Stimulated activated naive CD8-positive, alpha-beta T cell treated with anti-CD3 and anti-CD28 coated beads, Interleukin-15, amount 100 ng/mL, for 72 hours (primary cell): ENCODE measurements around the gene SLC6A18.
"Not testable (repeated sequence)": the region's sequence is repeated elsewhere in the genome, so short reads cannot be mapped to it uniquely, and the experiment has no call there.

Source experiments
- ATAC-seq: fragments of 150-1000 bp; cut with Tn5 transposase; 2 replicates; pipeline ENCODE4 v1.10.0; 2021; ENCODE audit warnings: mild to moderate bottlenecking, moderate library complexity
- DNase-seq, 2 donors: peaks; one replicate each; pipeline ENCODE4 v3.0.0; 2021 to 2022
- H3K27ac Mint-ChIP-seq, 2 donors: one replicate each; pipeline ENCODE4 v1.8.0; 2022; ENCODE audit warnings: mild to moderate bottlenecking in 2 of 2, mixed read lengths in 2 of 2, moderate library complexity in 2 of 2
- H3K27me3 Mint-ChIP-seq: one replicate; pipeline ENCODE4 v1.8.0; 2022; ENCODE audit warnings: mixed read lengths
- H3K4me1 Mint-ChIP-seq: one replicate; pipeline ENCODE4 v1.8.0; 2022; ENCODE audit warnings: mild to moderate bottlenecking, mixed read lengths
- H3K4me3 Mint-ChIP-seq, 2 donors: one replicate each; pipeline ENCODE4 v1.8.0; 2022; ENCODE audit warnings: mild to moderate bottlenecking in 2 of 2, mixed read lengths in 2 of 2, moderate library complexity in 1 of 2
- H3K9me3 Mint-ChIP-seq, 2 donors: one replicate each; pipeline ENCODE4 v1.8.0; 2022; ENCODE audit warnings: mixed read lengths in 2 of 2

Gene SLC6A18

GRCh38 chr5:1284336-1284970, 59.3 kb downstream of the SLC6A18 start:
- not testable (repeated sequence) for H3K27me3 Mint-ChIP-seq, H3K4me3 Mint-ChIP-seq
- H3K9me3 Mint-ChIP-seq: peaks cover 4 to 12% of the 10 kb centered on the region in 2 donors

GRCh38 chr5:1285141-1285540, 60.0 kb downstream of the SLC6A18 start:
- peaks cover 4 to 12% of the 10 kb centered on the region in 2 donors for H3K9me3 Mint-ChIP-seq
- DNase-seq: no peak

More at GRCh38 chr5:1284336-1284970, 59.3 kb downstream of the SLC6A18 start:
- H3K27ac Mint-ChIP-seq, ATAC-seq, DNase-seq, H3K4me1 Mint-ChIP-seq: not testable (repeated sequence)

GRCh38 chr5:1285883-1286291, 60.7 kb downstream of the SLC6A18 start:
- H3K27me3 Mint-ChIP-seq: no peaks in the 10 kb centered on the region
- H3K9me3 Mint-ChIP-seq: peaks cover 4 to 12% of the 10 kb centered on the region in 2 donors
- no peak overlapping the region for H3K4me3 Mint-ChIP-seq
- no peaks in the 10 kb centered on the region for H3K4me1 Mint-ChIP-seq
- DNase-seq (peak in 1 of 2 donors; percentile 6), ATAC-seq (no peak)
- no peak overlapping the region for H3K27ac Mint-ChIP-seq

More at GRCh38 chr5:1285141-1285540, 60.0 kb downstream of the SLC6A18 start:
- Mint-ChIP-seq H3K27ac (no peak overlapping the region), H3K4me1 (no peaks in the 10 kb centered on the region), H3K27me3 (no peaks in the 10 kb centered on the region), H3K4me3 (no peak overlapping the region)
- no peak for ATAC-seq

GRCh38 chr5:1288439-1289335, 63.5 kb downstream of the SLC6A18 start:
- ATAC-seq (no peak), DNase-seq (peak in 1 of 2 donors; percentile 7)
- Mint-ChIP-seq H3K4me3 (no peak overlapping the region), H3K9me3 (peaks cover 4 to 12% of the 10 kb centered on the region in 2 donors), H3K27me3 (peaks cover 24% of the 10 kb centered on the region), H3K27ac (no peak overlapping the region), H3K4me1 (peaks cover 17% of the 10 kb centered on the region)

- Mint-ChIP-seq H3K9me3 (peaks cover 4 to 12% of the 10 kb centered on the region in 2 donors), H3K27me3 (peaks cover 24% of the 10 kb centered on the region), H3K4me1 (peaks cover 23% of the 10 kb centered on the region)
- not testable (repeated sequence) for ATAC-seq, H3K4me3 Mint-ChIP-seq, H3K27ac Mint-ChIP-seq
- DNase-seq: peak in 1 of 2 donors; percentile 7
These were observed 64.4 kb downstream of the SLC6A18 start for GRCh38 chr5:1289559-1289958.

- DNase-seq: peak in 1 of 2 donors; percentile 3
- H3K4me3 Mint-ChIP-seq, H3K27ac Mint-ChIP-seq, ATAC-seq: not testable (repeated sequence)
- Mint-ChIP-seq H3K27me3 (peaks cover 24% of the 10 kb centered on the region), H3K9me3 (peaks cover 4 to 12% of the 10 kb centered on the region in 2 donors), H3K4me1 (peaks cover 24% of the 10 kb centered on the region)
These were observed 65.8 kb downstream of the SLC6A18 start for GRCh38 chr5:1290956-1291355.

- DNase-seq (peak in 1 of 2 donors; percentile 6), ATAC-seq (no peak)
- Mint-ChIP-seq H3K27ac (no peak overlapping the region), H3K4me1 (peaks cover 24% of the 10 kb centered on the region), H3K27me3 (peaks cover 24% of the 10 kb centered on the region), H3K4me3 (no peak overlapping the region), H3K9me3 (peaks cover 4 to 12% of the 10 kb centered on the region in 2 donors)
These were observed 66.5 kb downstream of the SLC6A18 start for GRCh38 chr5:1291611-1292080.

- Mint-ChIP-seq H3K27ac (no peak overlapping the region), H3K9me3 (peaks cover 4 to 12% of the 10 kb centered on the region in 2 donors), H3K27me3 (peaks cover 24% of the 10 kb centered on the region), H3K4me1 (peaks cover 24% of the 10 kb centered on the region), H3K4me3 (no peak overlapping the region)
- ATAC-seq: no peak
- DNase-seq: no peak
These were observed 67.0 kb downstream of the SLC6A18 start for GRCh38 chr5:1292139-1292538.

- peak overlapping the region in 1 of 2 donors; percentile 4 for H3K4me3 Mint-ChIP-seq
- peak in 1 of 2 donors; percentile 5 for DNase-seq
- H3K4me1 Mint-ChIP-seq: peaks cover 24% of the 10 kb centered on the region
- no peak for ATAC-seq
- peaks cover 24% of the 10 kb centered on the region for H3K27me3 Mint-ChIP-seq
- peaks cover 4 to 10% of the 10 kb centered on the region in 2 donors for H3K9me3 Mint-ChIP-seq
- no peak overlapping the region for H3K27ac Mint-ChIP-seq
These were observed 67.8 kb downstream of the SLC6A18 start for GRCh38 chr5:1292846-1293415.

- Mint-ChIP-seq H3K9me3 (peaks cover 0 to 3% of the 10 kb centered on the region in 2 donors), H3K27me3 (peaks cover 24% of the 10 kb centered on the region), H3K4me3 (peak overlapping the region; percentile 64 to 70), H3K4me1 (peaks cover 24% of the 10 kb centered on the region), H3K27ac (no peak overlapping the region)
- ATAC-seq (peak; percentile 19), DNase-seq (peak in 1 of 2 donors; percentile 7)
These were observed 68.4 kb downstream of the SLC6A18 start for GRCh38 chr5:1293416-1294205.

GRCh38 chr5:1294206-1294834, 69.1 kb downstream of the SLC6A18 start:
- Mint-ChIP-seq H3K9me3 (no peaks in the 10 kb centered on the region), H3K27ac (no peak overlapping the region), H3K4me1 (peaks cover 24% of the 10 kb centered on the region), H3K4me3 (peak overlapping the region in 1 of 2 donors; percentile 57), H3K27me3 (peaks cover 24% of the 10 kb centered on the region)
- DNase-seq: peak in 1 of 2 donors; percentile 26
- ATAC-seq: peak; percentile 56

GRCh38 chr5:1294835-1295649, 69.9 kb downstream of the SLC6A18 start, which contains the start of gene TERT:
Gene TERT (minus strand): TSS chr5:1295068. CDS start chr5:1294989, 79 bp downstream.
- H3K4me1 Mint-ChIP-seq: peaks cover 24% of the 10 kb centered on the region
- peaks cover 24% of the 10 kb centered on the region for H3K27me3 Mint-ChIP-seq
- peak; percentile 66 for ATAC-seq
- H3K4me3 Mint-ChIP-seq: peak within 1 kb of the TSS; percentile 15 to 70
- DNase-seq: peak; percentile 34 to 37
- no peaks in the 10 kb centered on the region for H3K9me3 Mint-ChIP-seq
- no peak within 1 kb of the TSS for H3K27ac Mint-ChIP-seq

GRCh38 chr5:1295650-1296037, 70.5 kb downstream of the SLC6A18 start:
- ATAC-seq (no peak), DNase-seq (no peak)
- no peak overlapping the region for H3K27ac Mint-ChIP-seq
- H3K4me1 Mint-ChIP-seq: peaks cover 24% of the 10 kb centered on the region
- H3K9me3 Mint-ChIP-seq: no peaks in the 10 kb centered on the region
- peak overlapping the region in 1 of 2 donors; percentile 63 for H3K4me3 Mint-ChIP-seq
- H3K27me3 Mint-ChIP-seq: peaks cover 24% of the 10 kb centered on the region
